Measurements from ENCODE around the gene HERC4.
A peak's percentile ranks its signal among the peaks of the same experiment; 100 is the strongest.
"Not testable (repeated sequence)": the region's sequence is repeated elsewhere in the genome, so short reads cannot be mapped to it uniquely, and the experiment has no call there.

The HERC4 gene

DNA sequence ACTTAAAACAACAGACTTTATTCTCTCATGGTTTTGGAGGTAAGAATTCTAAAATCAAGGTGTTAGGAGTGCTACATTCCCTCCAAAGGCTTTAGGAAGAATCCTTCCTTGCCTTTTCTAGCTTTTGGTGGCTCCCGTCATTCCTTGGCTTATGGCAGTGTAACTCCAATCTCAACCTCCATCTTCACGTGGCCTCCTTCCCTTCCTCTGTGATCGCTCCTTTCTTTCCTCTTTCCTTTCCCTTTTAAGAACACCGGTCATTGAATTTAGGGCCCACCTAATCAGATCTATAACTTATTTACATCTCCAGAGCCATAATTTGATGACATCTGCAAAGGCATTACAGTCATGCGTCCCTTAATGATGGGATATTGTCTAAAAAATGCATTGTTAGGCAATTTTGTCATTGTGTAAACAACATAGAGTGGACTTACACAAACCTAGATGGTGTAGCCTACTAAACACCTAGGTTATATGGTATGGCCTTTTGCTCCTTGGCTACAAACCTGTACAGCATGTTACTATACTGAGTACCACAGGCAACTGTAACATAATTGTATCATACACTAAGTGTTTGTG lies 5.9 kb upstream of the HERC4 start:
- no peak for DNase-seq (ENCODE audit: extremely low read depth, low read depth)
- TF ChIP-seq CTCF (IDR thresholded peaks at IDR 0.05; ENCODE audit: low read depth, low read length, missing control alignments) = no peak
- no peak overlapping the region for H3K4me3 ChIP-seq (replicated peaks; ENCODE audit: low read depth, low read length)

GRCh38 chr10:68079434-68079833 lies 4.4 kb upstream of the HERC4 start:
- H3K4me3 ChIP-seq (replicated peaks; ENCODE audit: low read depth, low read length) = no peak overlapping the region
- no peak for TF ChIP-seq CTCF (IDR thresholded peaks at IDR 0.05; ENCODE audit: low read depth, low read length, missing control alignments)
- DNase-seq (ENCODE audit: extremely low read depth, low read depth) = no peak

DNA sequence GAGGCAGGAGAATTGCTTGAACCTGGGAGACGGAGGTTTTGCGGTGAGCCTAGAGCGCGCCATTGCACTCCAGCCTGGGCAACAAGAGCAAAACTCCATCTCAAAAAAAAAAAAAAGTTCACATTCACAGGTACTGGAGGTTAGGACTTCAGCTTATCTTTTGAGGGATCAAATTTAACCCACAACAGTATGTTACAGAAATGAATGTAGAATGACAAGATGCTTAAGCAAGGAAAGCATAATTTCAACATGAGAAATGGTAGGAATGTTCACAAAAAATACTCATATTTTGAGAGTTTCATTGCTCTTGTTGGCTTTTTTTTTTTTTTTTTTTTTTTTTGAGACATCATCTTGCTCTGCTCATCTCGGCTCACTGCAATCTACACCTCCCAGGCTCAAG lies 1.9 kb upstream of the HERC4 start:
- DNase-seq (ENCODE audit: extremely low read depth, low read depth) = no peak
- TF ChIP-seq CTCF (IDR thresholded peaks at IDR 0.05; ENCODE audit: low read depth, low read length, missing control alignments) = no peak
- H3K4me3 ChIP-seq (replicated peaks; ENCODE audit: low read depth, low read length) = no peak overlapping the region

- not testable (repeated sequence) for H3K4me3 ChIP-seq (replicated peaks; ENCODE audit: low read depth, low read length); DNase-seq (ENCODE audit: extremely low read depth, low read depth)
These were observed 998 bp upstream of the HERC4 start for GRCh38 chr10:68076081-68076480.

- no peak for DNase-seq (ENCODE audit: extremely low read depth, low read depth)
- H3K4me3 ChIP-seq (replicated peaks; ENCODE audit: low read depth, low read length) = no peak overlapping the region
- TF ChIP-seq CTCF (IDR thresholded peaks at IDR 0.05; ENCODE audit: low read depth, low read length, missing control alignments) = no peak
These were observed 494 bp upstream of the HERC4 start for GRCh38 chr10:68075550-68076004.

GRCh38 chr10:68074031-68074774 lies 880 bp downstream of the HERC4 start:
- no peak for TF ChIP-seq CTCF (IDR thresholded peaks at IDR 0.05; ENCODE audit: low read depth, low read length, missing control alignments)
- no peak for DNase-seq (ENCODE audit: extremely low read depth, low read depth)
- H3K4me3 ChIP-seq (replicated peaks; ENCODE audit: low read depth, low read length) = peak overlapping the region; percentile 93

DNA sequence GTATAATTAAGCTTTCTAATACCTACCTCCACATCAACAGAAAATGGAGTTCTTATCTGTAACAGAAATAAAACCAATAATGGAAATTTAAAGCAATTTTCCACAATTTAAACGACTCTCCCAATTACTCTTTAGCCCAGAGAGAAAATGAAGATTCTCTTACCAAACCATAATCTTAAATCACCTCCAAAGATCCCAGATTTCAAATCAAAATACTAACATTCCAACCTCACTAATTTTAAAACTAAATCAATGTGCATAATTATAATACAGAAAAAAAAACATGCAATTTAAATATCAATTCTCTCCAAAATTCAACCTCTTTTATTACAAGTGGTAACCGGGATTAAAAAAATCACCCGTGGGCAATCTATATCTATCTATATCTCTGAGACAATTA lies 1.5 kb downstream of the HERC4 start:
- H3K4me3 ChIP-seq (replicated peaks; ENCODE audit: low read depth, low read length) = peak overlapping the region; percentile 93
- TF ChIP-seq CTCF (IDR thresholded peaks at IDR 0.05; ENCODE audit: low read depth, low read length, missing control alignments) = no peak
- DNase-seq (ENCODE audit: extremely low read depth, low read depth) = no peak
